AG04450 (cell line): ENCODE results near the gene CALR. TPM values are rescaled to one million over a fixed set of nuclear protein-coding genes. Genes with fewer than 3 reads are reported as not detected.

Experiments
- CTCF ChIA-PET: fragments of 300-600, 350-600 bp; formaldehyde crosslinking; extraction: SDS; loops from one replicate; lab custom pipeline; 2022; ENCODE audit warnings: antibody characterized with exemption, inconsistent platforms; lab: Charles Lee
- POLR2A ChIA-PET: fragments of 350-600 bp; formaldehyde crosslinking; extraction: SDS; loops from one replicate; lab custom pipeline; 2021; ENCODE audit warnings: antibody characterized with exemption, inconsistent platforms; lab: Yijun Ruan, JAX
- DNase-seq: peaks from one replicate; pipeline ENCODE4 v3.0.0-alpha.2; 2011; ENCODE audit warnings: low read depth, low spot score
- H3K27ac ChIP-seq: one replicate; pipeline ENCODE4 v1.5.1; 2012; ENCODE audit warnings: low read depth, low read length, control low read depth
- H3K27me3 ChIP-seq: one replicate; pipeline ENCODE4 v1.6.0; 2012; ENCODE audit warnings: low read length; ENCODE audit not compliant: control insufficient read depth, insufficient read depth
- H3K4me3 ChIP-seq: 2 replicates; pipeline ENCODE4 v1.5.1; 2011; ENCODE audit warnings: mild to moderate bottlenecking, low read depth, low read length, control low read depth
- H3K9me3 ChIP-seq: 2 replicates; pipeline ENCODE4 v1.5.1; 2012; ENCODE audit warnings: low read length; ENCODE audit not compliant: control insufficient read depth, insufficient read depth
- polyA plus RNA-seq: library from polyadenylated mRNA; depleted of rRNA; stranded (reverse); fragments of >200 nt; gene quantifications from 2 replicates; pipeline ENCODE4 v1.2.3, GENCODE V29; 2011
- TF ChIP-seq, protein P1 (sequence below): IDR thresholded peaks from 2 replicates; pipeline ENCODE4 v1.5.1; 2011; ENCODE audit warnings: low read depth, low read length, control low read depth, inconsistent platforms

The CALR gene
- polyA plus RNA-seq, 1 experiment = 1,650 TPM

DNA sequence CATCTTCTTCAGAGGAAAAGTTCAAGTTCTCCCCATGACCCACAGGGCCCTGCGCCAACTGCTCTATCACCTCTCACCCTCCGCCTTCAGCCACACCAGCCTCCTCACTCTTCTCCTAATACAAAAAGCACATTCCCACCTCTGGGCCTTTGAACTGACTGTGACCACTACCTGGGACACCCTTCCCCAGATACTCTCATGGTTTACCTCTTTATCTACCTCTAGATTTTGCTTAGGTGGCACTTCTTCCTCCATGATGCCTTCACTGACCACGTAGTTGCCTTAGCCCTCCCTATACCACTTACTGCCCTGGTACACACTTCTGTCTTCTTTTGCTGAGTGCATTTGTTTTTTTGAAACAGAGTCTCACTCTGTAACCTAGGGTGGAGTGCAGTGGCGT lies 15.4 kb upstream of the CALR start:
- CTCF ChIA-PET = no interaction called here
- H3K27ac ChIP-seq = no peak overlapping the region
- H3K9me3 ChIP-seq = peaks cover 6% of the 10 kb centered on the region; the same call in 1 of the 2 replicates
- no peak overlapping the region for H3K4me3 ChIP-seq
- POLR2A ChIA-PET = no interaction called here
- DNase-seq = no peak
- TF ChIP-seq, protein P1, sequence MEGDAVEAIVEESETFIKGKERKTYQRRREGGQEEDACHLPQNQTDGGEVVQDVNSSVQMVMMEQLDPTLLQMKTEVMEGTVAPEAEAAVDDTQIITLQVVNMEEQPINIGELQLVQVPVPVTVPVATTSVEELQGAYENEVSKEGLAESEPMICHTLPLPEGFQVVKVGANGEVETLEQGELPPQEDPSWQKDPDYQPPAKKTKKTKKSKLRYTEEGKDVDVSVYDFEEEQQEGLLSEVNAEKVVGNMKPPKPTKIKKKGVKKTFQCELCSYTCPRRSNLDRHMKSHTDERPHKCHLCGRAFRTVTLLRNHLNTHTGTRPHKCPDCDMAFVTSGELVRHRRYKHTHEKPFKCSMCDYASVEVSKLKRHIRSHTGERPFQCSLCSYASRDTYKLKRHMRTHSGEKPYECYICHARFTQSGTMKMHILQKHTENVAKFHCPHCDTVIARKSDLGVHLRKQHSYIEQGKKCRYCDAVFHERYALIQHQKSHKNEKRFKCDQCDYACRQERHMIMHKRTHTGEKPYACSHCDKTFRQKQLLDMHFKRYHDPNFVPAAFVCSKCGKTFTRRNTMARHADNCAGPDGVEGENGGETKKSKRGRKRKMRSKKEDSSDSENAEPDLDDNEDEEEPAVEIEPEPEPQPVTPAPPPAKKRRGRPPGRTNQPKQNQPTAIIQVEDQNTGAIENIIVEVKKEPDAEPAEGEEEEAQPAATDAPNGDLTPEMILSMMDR = no peak
- no peaks in the 10 kb centered on the region for H3K27me3 ChIP-seq

DNA sequence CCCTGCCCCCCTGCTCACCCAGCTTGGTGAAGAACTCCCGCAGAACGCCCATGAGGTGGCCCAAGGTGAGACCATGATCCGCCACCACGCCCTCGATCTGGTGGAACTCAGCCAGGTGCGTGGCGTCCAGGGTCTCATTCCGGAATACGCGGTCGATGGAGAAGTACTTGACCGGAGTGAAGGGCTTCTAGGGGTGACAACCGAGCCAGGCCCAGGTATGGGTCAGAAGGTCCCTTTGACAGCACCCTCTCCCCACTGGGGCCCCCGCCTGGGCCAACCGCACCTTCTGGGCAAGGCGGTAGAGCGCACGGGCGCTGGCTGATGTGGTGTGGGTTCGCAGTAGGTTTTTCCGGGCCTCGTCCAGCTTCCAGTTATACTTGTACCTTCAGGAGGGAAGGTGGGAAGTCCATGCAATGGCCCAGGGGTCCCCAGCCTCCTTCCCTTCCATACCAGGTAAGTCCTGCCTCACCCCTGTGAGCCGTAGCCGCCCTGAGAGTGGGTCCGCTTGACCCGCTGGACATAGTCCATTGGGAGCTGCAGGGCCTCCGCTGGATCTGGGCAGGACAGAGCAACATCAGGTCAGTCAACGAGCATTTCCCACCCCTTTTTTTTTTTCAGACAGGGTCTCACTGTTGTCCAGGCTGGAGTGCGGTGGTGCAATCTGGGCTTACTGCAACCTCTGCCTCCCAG lies 13.6 kb upstream of the CALR start:
- Histone ChIP-seq H3K4me3 (no peak overlapping the region), H3K27ac (no peak overlapping the region), H3K9me3 (no peaks in the 10 kb centered on the region; the same call in 1 of the 2 replicates), H3K27me3 (no peaks in the 10 kb centered on the region)
- POLR2A ChIA-PET = no interaction called here
- TF ChIP-seq, protein P1 = no peak
- no peak for DNase-seq
- CTCF ChIA-PET = no interaction called here

DNA sequence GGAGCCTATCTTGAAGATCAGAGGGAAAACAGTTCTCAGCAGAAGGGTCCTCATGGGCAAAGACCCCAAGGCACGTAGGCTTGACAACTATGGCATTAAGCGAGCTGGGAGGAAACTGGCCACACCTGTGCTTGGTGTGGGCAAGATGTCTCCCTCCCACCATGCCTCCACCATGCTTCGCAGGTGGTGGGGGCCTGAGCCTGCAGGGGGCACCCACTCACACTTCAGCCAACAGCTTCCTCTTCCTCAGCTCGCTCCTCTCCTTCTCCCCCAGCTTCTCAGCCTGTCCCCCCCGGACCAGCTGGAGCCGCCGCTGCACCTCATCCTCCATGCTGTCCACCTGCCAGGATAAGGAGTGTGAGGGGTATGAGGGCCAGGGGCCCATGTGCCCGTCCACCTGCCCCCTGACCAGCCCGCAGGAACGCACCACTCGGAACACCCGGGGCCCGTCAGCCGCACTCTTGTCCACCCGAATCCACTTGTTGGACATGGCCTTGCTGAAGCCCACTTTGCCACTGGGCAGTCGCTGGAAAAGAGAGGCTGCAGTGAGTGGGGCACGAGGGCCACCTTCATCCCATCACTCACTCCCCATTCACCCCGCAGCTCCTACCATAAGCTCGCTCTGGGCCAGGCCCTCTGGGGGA lies 8.3 kb upstream of the CALR start:
- CTCF ChIA-PET = no interaction called here
- TF ChIP-seq, protein P1 = no peak

DNA sequence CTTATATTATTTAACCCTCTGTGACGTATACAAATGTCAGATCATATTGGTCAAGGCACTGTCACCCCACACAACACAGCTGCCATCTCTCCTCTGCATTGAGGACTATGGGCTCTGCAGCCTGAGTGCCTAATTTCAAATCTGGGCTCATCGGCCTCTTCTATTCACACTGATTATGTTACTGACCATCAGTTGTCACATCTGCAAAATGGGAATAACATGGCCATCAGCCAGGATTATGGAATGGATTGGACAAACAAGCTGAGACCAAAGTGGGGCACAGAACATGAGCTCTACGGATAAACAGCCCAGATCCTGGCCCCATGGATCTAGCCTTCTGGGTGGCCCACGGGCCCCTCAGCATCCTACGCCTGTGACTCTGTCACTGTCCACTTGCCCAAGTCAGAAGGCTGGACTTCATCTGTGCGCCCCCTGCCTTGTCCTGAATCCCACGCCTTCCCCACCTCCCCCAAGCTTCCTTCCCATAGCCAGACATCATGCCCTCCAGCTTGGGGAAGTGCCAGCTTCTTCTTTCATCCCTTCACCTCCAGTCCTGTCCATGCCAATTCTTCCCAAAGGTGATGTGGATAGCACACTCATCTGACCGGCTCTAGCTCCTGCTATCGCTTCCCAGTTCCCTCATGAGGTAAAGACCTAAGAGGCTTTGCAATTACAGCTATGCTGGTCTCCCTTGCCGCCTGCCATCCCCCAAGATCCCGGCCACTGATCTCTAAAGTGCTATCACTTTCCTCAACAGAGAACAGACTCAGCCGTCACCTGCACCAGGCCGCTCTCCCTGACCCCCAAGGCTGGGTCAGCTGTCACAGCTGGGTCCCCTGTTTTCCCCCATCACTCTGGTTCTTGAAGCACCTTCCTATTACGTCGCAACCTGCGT lies 5.8 kb upstream of the CALR start:
- Histone ChIP-seq H3K27ac (peak overlapping the region; percentile 22), H3K4me3 (peak overlapping the region; percentile 92), H3K27me3 (no peaks in the 10 kb centered on the region), H3K9me3 (no peaks in the 10 kb centered on the region; the same call in 1 of the 2 replicates)
- POLR2A ChIA-PET = interaction anchor here (0.9 to 2.3 kb wide), 7 partner anchors 9 to 144 kb away, joined by 3 to 13 read pairs (median 5); partner anchors contain the start of genes DNASE2, GCDH, RAD23A and SYCE2
- CTCF ChIA-PET = interaction anchor here (1.3 to 1.4 kb wide), 2 partner anchors 12 to 172 kb away, joined by 3 to 4 read pairs; no protein-coding TSS in a partner anchor
- no peak for DNase-seq
- TF ChIP-seq, protein P1 = no peak

More for the DNA sequence above, 8.3 kb upstream of the CALR start:
- Histone ChIP-seq H3K4me3 (no peak overlapping the region), H3K27me3 (no peaks in the 10 kb centered on the region), H3K9me3 (no peaks in the 10 kb centered on the region; the same call in 1 of the 2 replicates), H3K27ac (no peak overlapping the region)
- no peak for DNase-seq
- POLR2A ChIA-PET = interaction anchor here (0.5 kb wide), 1 partner anchor 16 kb away, joined by 3 read pairs; no protein-coding TSS in a partner anchor
